HCT116 (cell line): ENCODE results near the gene ERG.

Experiments
- CEBPB ChIP-seq: IDR thresholded peaks from 2 replicates; pipeline ENCODE4 v1.6.1; 2012; ENCODE audit warnings: low read depth
- EZH2 ChIP-seq: fragments of 200-600 bp; sonication (generic); IDR thresholded peaks from 2 replicates; pipeline ENCODE4 v1.6.1; 2017; ENCODE audit warnings: antibody characterized with exemption, mixed run types
- POLR2A ChIP-seq: IDR thresholded peaks from 2 replicates; pipeline ENCODE4 v1.7.0; 2011; ENCODE audit warnings: borderline replicate concordance; ENCODE audit not compliant: insufficient read depth, insufficient read length; ENCODE audit errors: extremely low read depth
- POLR2AphosphoS5 ChIP-seq: IDR thresholded peaks from 2 replicates; pipeline ENCODE4 v1.6.1; 2011; ENCODE audit warnings: mild to moderate bottlenecking, low read depth, low read length, moderate library complexity
- RAD21 ChIP-seq: IDR thresholded peaks from 2 replicates; pipeline ENCODE4 v1.6.1; 2012; ENCODE audit warnings: low read depth, mild to moderate bottlenecking
- SP1 ChIP-seq: IDR thresholded peaks from 2 replicates; pipeline ENCODE4 v1.6.1; 2012; ENCODE audit warnings: low read depth
- SRF ChIP-seq: IDR thresholded peaks from 2 replicates; pipeline ENCODE4 v1.6.1; 2012; ENCODE audit warnings: low read depth
- ZNF274 ChIP-seq: fragments of 200-500 bp; sonication (Bioruptor generic); IDR thresholded peaks from 2 replicates; pipeline ENCODE4 v1.6.1; 2014; ENCODE audit warnings: mild to moderate bottlenecking, low read depth, low read length, inconsistent platforms
- TF ChIP-seq, protein P1 (sequence below), 3 experiments: fragments of 200-600 bp in 1 of 3; sonication (generic) in 1 of 3; IDR thresholded peaks in 2 of 3; conservative IDR thresholded peaks in 1 of 3; 2 replicates each; pipeline ENCODE4 v1.5.1; 2012 to 2017; ENCODE audit warnings: low read depth in 2 of 3, low read length in 2 of 3, antibody characterized with exemption in 1 of 3, borderline replicate concordance in 1 of 3, control low read depth in 1 of 3, mild to moderate bottlenecking in 1 of 3, mixed read lengths in 1 of 3, mixed run types in 1 of 3, moderate library complexity in 1 of 3; ENCODE audit not compliant: insufficient read depth in 1 of 3
- TF ChIP-seq, protein P2 (sequence below): IDR thresholded peaks from 2 replicates; pipeline ENCODE4 v1.6.1; 2012

DNA sequence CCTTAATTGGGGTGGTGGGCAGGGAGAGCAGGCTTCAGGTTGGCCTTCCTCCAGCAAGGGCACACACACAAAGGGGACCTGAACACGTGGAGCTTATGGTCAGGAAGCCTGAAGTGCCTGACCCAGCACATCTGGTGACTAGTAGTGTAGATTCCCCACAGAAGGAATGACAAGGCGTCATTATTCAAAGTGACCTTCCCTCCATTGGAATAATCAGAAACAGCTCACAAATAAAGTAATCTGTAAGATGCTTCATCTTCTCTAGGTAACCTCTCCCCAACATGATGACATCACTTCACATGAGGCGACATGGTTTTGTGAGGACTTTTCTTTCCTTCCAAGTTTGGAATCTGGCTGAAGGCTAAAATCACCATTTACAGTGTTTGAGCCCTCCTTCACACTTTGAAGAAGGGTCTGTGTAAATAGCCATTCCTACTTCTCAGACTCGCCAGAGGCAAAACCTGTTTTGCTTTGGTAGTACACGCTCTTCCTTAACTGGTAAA lies 32.8 kb upstream of the ERG start:
- TF ChIP-seq, protein P1, sequence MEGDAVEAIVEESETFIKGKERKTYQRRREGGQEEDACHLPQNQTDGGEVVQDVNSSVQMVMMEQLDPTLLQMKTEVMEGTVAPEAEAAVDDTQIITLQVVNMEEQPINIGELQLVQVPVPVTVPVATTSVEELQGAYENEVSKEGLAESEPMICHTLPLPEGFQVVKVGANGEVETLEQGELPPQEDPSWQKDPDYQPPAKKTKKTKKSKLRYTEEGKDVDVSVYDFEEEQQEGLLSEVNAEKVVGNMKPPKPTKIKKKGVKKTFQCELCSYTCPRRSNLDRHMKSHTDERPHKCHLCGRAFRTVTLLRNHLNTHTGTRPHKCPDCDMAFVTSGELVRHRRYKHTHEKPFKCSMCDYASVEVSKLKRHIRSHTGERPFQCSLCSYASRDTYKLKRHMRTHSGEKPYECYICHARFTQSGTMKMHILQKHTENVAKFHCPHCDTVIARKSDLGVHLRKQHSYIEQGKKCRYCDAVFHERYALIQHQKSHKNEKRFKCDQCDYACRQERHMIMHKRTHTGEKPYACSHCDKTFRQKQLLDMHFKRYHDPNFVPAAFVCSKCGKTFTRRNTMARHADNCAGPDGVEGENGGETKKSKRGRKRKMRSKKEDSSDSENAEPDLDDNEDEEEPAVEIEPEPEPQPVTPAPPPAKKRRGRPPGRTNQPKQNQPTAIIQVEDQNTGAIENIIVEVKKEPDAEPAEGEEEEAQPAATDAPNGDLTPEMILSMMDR (IDR thresholded peaks at IDR 0.05 in 2 of 3, conservative IDR thresholded peaks at IDR 0.05 in 1 of 3; ENCODE audit: borderline replicate concordance in 1 of 3, insufficient read depth in 1 of 3, low read depth in 2 of 3, low read length in 2 of 3) = no peak
- no peak for TF ChIP-seq CEBPB
- no peak for TF ChIP-seq RAD21
- TF ChIP-seq ZNF274 = no peak
- TF ChIP-seq POLR2A = no peak
- no peak for TF ChIP-seq POLR2AphosphoS5
- TF ChIP-seq, protein P2, sequence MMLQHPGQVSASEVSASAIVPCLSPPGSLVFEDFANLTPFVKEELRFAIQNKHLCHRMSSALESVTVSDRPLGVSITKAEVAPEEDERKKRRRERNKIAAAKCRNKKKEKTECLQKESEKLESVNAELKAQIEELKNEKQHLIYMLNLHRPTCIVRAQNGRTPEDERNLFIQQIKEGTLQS = no peak
- no peak for TF ChIP-seq SP1
- TF ChIP-seq EZH2 = no peak
- no peak for TF ChIP-seq SRF
